HCT116 (cell line): ENCODE results near the gene CCNL2. TPM values are rescaled to one million over a fixed set of nuclear protein-coding genes. Genes with fewer than 3 reads are reported as not detected.

Experiments
- ATAC-seq: fragments of 200-7000 bp; cut with Tn5 transposase; 2 replicates; pipeline ENCODE4 v1.9.1; 2020; ENCODE audit warnings: mild to moderate bottlenecking, moderate library complexity
- BruUV-seq: library from RNA; stranded (reverse); fragments of 400-500 nt; replicated peaks from 2 replicates; lab custom pipeline; 2021; lab: Mats Ljungman, UMichigan
- CTCF ChIA-PET: fragments of 300-600 bp; sonication (Branson Sonifier 250); formaldehyde crosslinking; loops from one replicate; lab custom pipeline; 2021; ENCODE audit warnings: antibody characterized with exemption; lab: Charles Lee
- POLR2A ChIA-PET: fragments of 300-600, 350-600 bp; sonication (Branson Sonifier 250); formaldehyde crosslinking; loops from one replicate; lab custom pipeline; 2021; ENCODE audit warnings: antibody characterized with exemption; lab: Charles Lee
- RAD21 ChIA-PET, 2 experiments: fragments of 300-600 bp; sonication (Branson Sonifier 250); formaldehyde crosslinking; loops; one replicate each; lab custom pipeline; 2023; ENCODE audit warnings: low total read pairs in 2 of 2; ENCODE audit not compliant: uncharacterized antibody in 2 of 2, unreplicated experiment in 2 of 2, low non-redundant PET in 1 of 2; lab: Charles Lee
- DNase-seq: peaks from one replicate; pipeline ENCODE4 v3.0.0-alpha.2; 2010; ENCODE audit warnings: low read depth, low spot score
- H2AFZ ChIP-seq: fragments of 200-600 bp; shearing (Covaris generic), sonication (generic); 2 replicates; pipeline ENCODE4 v1.6.1; 2017; ENCODE audit warnings: low read depth, mixed run types, mixed read lengths, antibody characterized with exemption, low read length; ENCODE audit not compliant: poor library complexity, severe bottlenecking
- H3K27ac ChIP-seq: 2 replicates; pipeline ENCODE4 v1.5.1; 2012; ENCODE audit warnings: low read depth, low read length
- H3K27me3 ChIP-seq: fragments of 200-600 bp; sonication (generic); 2 replicates; pipeline ENCODE4 v1.6.1; 2016; ENCODE audit warnings: mixed run types, low read length, mixed read lengths; ENCODE audit not compliant: insufficient read depth
- H3K36me3 ChIP-seq, 2 experiments: fragments of 200-500 bp in 1 of 2; fragments of 200-600 bp in 1 of 2; sonication (Bioruptor generic) in 1 of 2; sonication (generic) in 1 of 2; 2 replicates each; pipeline versions ENCODE4 v1.5.1 to v1.6.1; 2014 to 2016; ENCODE audit warnings: low read length in 2 of 2, inconsistent platforms in 1 of 2, mixed read lengths in 1 of 2, mixed run types in 1 of 2; ENCODE audit not compliant: insufficient read depth in 2 of 2, control insufficient read depth in 1 of 2
- H3K4me1 ChIP-seq, 2 experiments: fragments of 200-600 bp in 1 of 2; sonication (generic) in 1 of 2; 2 replicates each; pipeline versions ENCODE4 v1.5.1 to v1.6.1; 2012 to 2017; ENCODE audit warnings: low read length in 2 of 2, inconsistent platforms in 1 of 2, mild to moderate bottlenecking in 1 of 2, mixed read lengths in 1 of 2, mixed run types in 1 of 2, moderate library complexity in 1 of 2; ENCODE audit not compliant: insufficient read depth in 2 of 2, control insufficient read depth in 1 of 2
- H3K4me2 ChIP-seq: fragments of 200-600 bp; sonication (generic); 2 replicates; pipeline ENCODE4 v1.6.1; 2017; ENCODE audit warnings: mixed run types, low read length, mixed read lengths
- H3K4me3 ChIP-seq, 2 experiments: fragments of 200-600 bp in 1 of 2; sonication (generic) in 1 of 2; replicated peaks in 1 of 2; 2 replicates each; pipeline ENCODE4 v1.5.1; 2011 to 2016; ENCODE audit warnings: low read length in 2 of 2, control low read depth in 1 of 2, low read depth in 1 of 2, mild to moderate bottlenecking in 1 of 2, mixed read lengths in 1 of 2, mixed run types in 1 of 2
- H3K79me2 ChIP-seq: fragments of 200-600 bp; sonication (generic); 2 replicates; pipeline ENCODE4 v1.6.1; 2017; ENCODE audit warnings: mild to moderate bottlenecking, mixed run types, low read length, moderate library complexity, mixed read lengths; ENCODE audit not compliant: insufficient read depth
- H3K9ac ChIP-seq: fragments of 200-600 bp; sonication (generic); 2 replicates; pipeline ENCODE4 v1.6.1; 2016; ENCODE audit warnings: low read length, mixed read lengths
- H3K9me2 ChIP-seq: fragments of 200-600 bp; sonication (generic), shearing (Covaris generic); 2 replicates; pipeline ENCODE4 v1.6.1; 2017; ENCODE audit warnings: mixed run types, mild to moderate bottlenecking, moderate library complexity; ENCODE audit not compliant: insufficient read depth
- H3K9me3 ChIP-seq, 2 experiments: fragments of 200-500 bp in 1 of 2; fragments of 200-600 bp in 1 of 2; sonication (Bioruptor generic) in 1 of 2; sonication (generic) in 1 of 2; 2 replicates each; pipeline ENCODE4 v1.6.1; 2014 to 2017; ENCODE audit warnings: low read length in 2 of 2, mixed read lengths in 2 of 2, inconsistent platforms in 1 of 2, low read depth in 1 of 2, mild to moderate bottlenecking in 1 of 2, mixed run types in 1 of 2, moderate library complexity in 1 of 2; ENCODE audit not compliant: control insufficient read depth in 1 of 2, insufficient read depth in 1 of 2
- H4K20me1 ChIP-seq: fragments of 200-600 bp; sonication (generic), shearing (Covaris generic); 2 replicates; pipeline ENCODE4 v1.6.1; 2017; ENCODE audit warnings: mixed run types, mild to moderate bottlenecking, moderate library complexity; ENCODE audit not compliant: insufficient read depth
- CBX3 ChIP-seq: IDR thresholded peaks from 2 replicates; pipeline ENCODE4 v1.6.1; 2012; ENCODE audit warnings: low read depth
- EZH2phosphoT487 ChIP-seq: fragments of 200-600 bp; IDR thresholded peaks from 2 replicates; pipeline ENCODE4 v1.6.1; 2018; ENCODE audit warnings: antibody characterized with exemption, borderline replicate concordance
- FOSL1 ChIP-seq: IDR thresholded peaks from 2 replicates; pipeline ENCODE4 v1.6.1; 2012; ENCODE audit warnings: low read depth
- JUND ChIP-seq: IDR thresholded peaks from 2 replicates; pipeline ENCODE4 v1.6.1; 2012
- POLR2AphosphoS5 ChIP-seq: IDR thresholded peaks from 2 replicates; pipeline ENCODE4 v1.6.1; 2011; ENCODE audit warnings: mild to moderate bottlenecking, low read depth, low read length, moderate library complexity
- SIN3A ChIP-seq: IDR thresholded peaks from 2 replicates; pipeline ENCODE4 v1.6.1; 2012; ENCODE audit warnings: low read depth
- SP1 ChIP-seq: IDR thresholded peaks from 2 replicates; pipeline ENCODE4 v1.6.1; 2012; ENCODE audit warnings: low read depth
- SRF ChIP-seq: IDR thresholded peaks from 2 replicates; pipeline ENCODE4 v1.6.1; 2012; ENCODE audit warnings: low read depth
- TCF7L2 ChIP-seq: IDR thresholded peaks from 2 replicates; pipeline ENCODE4 v1.7.0; 2011; ENCODE audit warnings: borderline replicate concordance, inconsistent platforms; ENCODE audit not compliant: insufficient read depth, insufficient read length; ENCODE audit errors: extremely low read depth
- YY1 ChIP-seq: IDR thresholded peaks from 2 replicates; pipeline ENCODE4 v1.6.1; 2011; ENCODE audit warnings: low read length, low read depth, moderate library complexity, mild to moderate bottlenecking; ENCODE audit not compliant: insufficient replicate concordance; ENCODE audit errors: extremely low read depth
- ZFX ChIP-seq: fragments of 450-650 bp; IDR thresholded peaks from 2 replicates; pipeline ENCODE4 v1.6.1; 2017
- ZNF274 ChIP-seq: fragments of 200-500 bp; sonication (Bioruptor generic); IDR thresholded peaks from 2 replicates; pipeline ENCODE4 v1.6.1; 2014; ENCODE audit warnings: mild to moderate bottlenecking, low read depth, low read length, inconsistent platforms
- intact Hi-C: fragments of 100-400 bp; cut with micrococcal nuclease; formaldehyde crosslinking; loops from 2 replicates; pipeline ENCODE4 v1.10.0; 2022
- total RNA-seq: library from RNA; stranded (reverse); gene quantifications from one replicate; pipeline ENCODE4 v1.2.1, GENCODE V29; 2021; ENCODE audit not compliant: unreplicated experiment
- TF ChIP-seq, protein P1 (sequence below): IDR thresholded peaks from 2 replicates; pipeline ENCODE4 v1.6.1; 2012

Gene CCNL2
- total RNA-seq, 1 experiment from 2014 or later, result 173 TPM

DNA sequence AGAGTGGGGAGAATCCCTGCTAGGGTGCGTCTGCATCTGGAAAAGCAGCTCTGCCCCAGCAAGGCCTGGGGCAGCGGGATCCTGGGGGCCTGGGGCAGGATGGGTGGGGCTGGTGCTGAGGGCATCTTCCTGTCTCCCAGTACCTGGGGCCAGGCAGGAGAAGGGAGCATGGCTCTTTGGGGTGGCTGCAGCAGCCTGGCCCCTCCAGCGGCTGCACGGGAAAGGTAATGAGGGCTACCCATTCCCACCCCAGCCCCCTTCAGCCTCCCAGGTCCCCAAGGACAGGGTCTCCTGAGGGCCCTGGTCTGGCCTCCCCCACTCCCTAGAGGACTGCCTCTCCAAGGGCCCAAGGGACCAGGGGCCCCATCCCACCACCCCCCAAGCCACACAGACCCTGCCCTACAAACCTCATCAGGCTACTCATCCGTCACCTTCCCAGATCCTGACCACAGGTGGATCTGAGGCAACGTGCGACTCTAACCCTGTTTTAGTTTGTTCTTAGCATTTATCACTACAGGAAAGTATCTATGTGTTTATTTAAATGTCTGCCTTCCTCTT is 22.9 kb upstream of the CCNL2 start:
- intact Hi-C loops, result no loop called here
- ChIA-PET CTCF (no interaction called here), RAD21 (interaction anchor here in 1 of 2 experiments (0.7 kb wide), 1 partner anchor 11 kb away, joined by 6 read pairs; no protein-coding TSS in a partner anchor), POLR2A (no interaction called here)
- TF ChIP-seq JUND (no peak), ZNF274 (no peak), SRF (no peak)
- H3K4me1 ChIP-seq, result peaks cover 21 to 43% of the 10 kb centered on the region in 2 experiments
- peak overlapping the region; percentile 26 for H3K9ac ChIP-seq
- no peaks in the 10 kb centered on the region for H3K9me2 ChIP-seq
- BruUV-seq, result no TSS peak
- H3K79me2 ChIP-seq, result no peaks in the 10 kb centered on the region
- ATAC-seq (no peak), DNase-seq (no peak)
- H3K4me3 ChIP-seq, result no peak overlapping the region; a peak in 1 of 4 replicates
- peak overlapping the region; percentile 40; the same call in 1 of the 2 replicates for H3K27ac ChIP-seq
- H3K27me3 ChIP-seq, result no peaks in the 10 kb centered on the region
- no peak overlapping the region for H2AFZ ChIP-seq
- H4K20me1 ChIP-seq, result no peaks in the 10 kb centered on the region
- no peaks in the 10 kb centered on the region for H3K9me3 ChIP-seq
- no peaks in the 10 kb centered on the region for H3K36me3 ChIP-seq
- H3K4me2 ChIP-seq, result peak overlapping the region; percentile 50

DNA sequence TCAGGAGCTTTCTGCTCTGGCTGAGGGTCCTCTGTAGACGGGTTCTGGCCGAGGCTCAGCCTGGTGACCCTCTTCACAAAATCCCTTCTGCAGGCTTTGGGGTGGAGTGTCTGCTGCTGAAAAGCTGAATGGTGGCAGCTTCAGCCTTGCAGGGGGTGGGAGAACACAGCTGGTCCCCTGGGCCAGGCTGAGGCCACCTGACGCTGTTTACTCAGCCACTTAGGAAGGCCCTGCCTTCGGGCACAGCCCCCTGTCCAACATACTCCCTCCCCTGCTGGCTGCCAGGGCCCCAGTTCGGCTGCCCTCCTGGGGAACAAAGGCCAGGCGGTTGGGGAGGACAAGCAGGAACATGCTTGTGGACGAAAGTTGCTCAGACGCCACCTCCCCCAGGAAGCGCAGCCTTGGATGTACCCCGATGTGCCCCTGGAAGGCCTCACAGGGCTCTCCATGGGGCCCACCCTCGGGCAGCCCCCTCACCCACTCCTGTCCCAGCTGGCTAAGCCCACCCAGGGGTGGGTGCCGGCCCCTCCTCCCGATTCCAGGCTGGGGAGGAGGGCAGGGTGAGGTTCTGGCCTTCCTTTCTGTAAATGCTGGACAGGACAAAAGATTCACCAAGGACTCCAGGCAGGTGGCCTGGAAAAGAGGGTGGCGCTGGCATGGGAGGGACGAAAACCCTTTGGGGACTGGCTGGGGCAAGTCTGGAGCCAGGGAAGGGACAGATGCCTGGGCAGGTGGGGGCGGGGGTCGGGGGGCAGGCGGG is 22.2 kb upstream of the CCNL2 start, which contains the start of gene ANKRD65:
Gene ANKRD65 (minus strand): TSS at position 130 of the 760 bp plus-strand sequence. CDS start 271 bp downstream, outside the sequence.
- ChIA-PET RAD21 (no interaction called here), CTCF (no interaction called here), POLR2A (no interaction called here)
- H3K4me1 ChIP-seq, result peaks cover 18 to 39% of the 10 kb centered on the region in 2 experiments
- no peaks in the 10 kb centered on the region for H3K27me3 ChIP-seq
- H3K4me2 ChIP-seq, result peak within 1 kb of the TSS; percentile 50; the same call in 1 of the 2 replicates
- H3K4me3 ChIP-seq, result no peak within 1 kb of the TSS
- TF ChIP-seq YY1 (no peak), ZNF274 (no peak), JUND (no peak), FOSL1 (no peak), SP1 (no peak), SIN3A (no peak), EZH2phosphoT487 (no peak), POLR2AphosphoS5 (no peak), CBX3 (no peak), SRF (no peak), TCF7L2 (no peak), ZFX (no peak)
- TF ChIP-seq, protein P1, sequence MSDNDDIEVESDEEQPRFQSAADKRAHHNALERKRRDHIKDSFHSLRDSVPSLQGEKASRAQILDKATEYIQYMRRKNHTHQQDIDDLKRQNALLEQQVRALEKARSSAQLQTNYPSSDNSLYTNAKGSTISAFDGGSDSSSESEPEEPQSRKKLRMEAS, result no peak
- H3K9me3 ChIP-seq, result no peaks in the 10 kb centered on the region
- DNase-seq (no peak), ATAC-seq (no peak)
- peak within 1 kb of the TSS; percentile 27; the same call in 1 of the 2 replicates for H3K27ac ChIP-seq
- H4K20me1 ChIP-seq, result no peaks in the 10 kb centered on the region
- 0 out of 2 replicates have a peak within 1 kb of the TSS, but pooled peaks have one; percentile 26 for H3K9ac ChIP-seq
- H3K36me3 ChIP-seq, result no peaks in the 10 kb centered on the region
- H2AFZ ChIP-seq, result no peak within 1 kb of the TSS
- H3K9me2 ChIP-seq, result no peaks in the 10 kb centered on the region
- intact Hi-C loops, result no loop called here
- no peaks in the 10 kb centered on the region for H3K79me2 ChIP-seq
- no TSS peak for BruUV-seq
